ENCODE data around the gene SYNPO.
A peak's percentile ranks its signal among the peaks of the same experiment; 100 is the strongest.

Gene SYNPO

DNA sequence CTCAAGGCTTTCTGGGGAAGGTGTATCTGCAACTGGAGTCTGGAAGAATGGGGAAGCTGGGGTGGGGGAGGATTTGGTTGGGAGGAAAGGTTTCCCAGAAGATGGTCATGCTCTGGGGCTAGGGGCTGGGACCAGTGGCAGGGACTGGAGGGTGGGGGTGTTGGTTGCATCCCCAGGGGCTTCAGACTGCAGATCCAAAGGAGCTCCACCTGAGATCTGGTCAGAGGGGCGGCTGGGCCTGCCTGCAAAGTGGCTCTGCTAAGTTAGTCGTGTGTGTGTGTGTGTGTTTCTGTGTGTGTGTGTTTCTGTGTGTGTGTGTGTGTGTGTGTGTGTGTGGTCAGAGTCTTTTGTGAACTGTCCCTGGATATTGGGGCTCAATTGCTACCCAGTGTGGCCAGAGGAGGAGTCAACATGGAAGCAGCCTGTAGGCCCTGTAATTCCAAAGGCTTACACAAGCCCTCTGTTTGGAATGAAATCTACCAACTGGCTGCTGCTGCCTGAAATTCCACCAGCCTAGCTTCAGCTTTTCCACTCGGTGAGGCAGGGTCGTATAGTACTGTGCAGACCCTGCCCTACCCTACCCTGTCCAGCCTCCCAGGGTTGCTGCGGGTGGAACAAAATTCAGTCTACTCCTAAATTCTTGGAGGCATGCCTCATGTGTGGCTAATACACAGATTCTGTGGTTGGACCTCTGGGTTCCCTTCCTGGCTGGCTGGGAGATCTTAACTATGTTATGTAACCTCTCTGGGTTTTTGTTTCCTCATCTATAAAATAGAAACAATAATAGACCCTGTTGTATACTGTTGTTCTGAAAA is 12.5 kb upstream of the SYNPO start:
- no peak for ATAC-seq
- no peak overlapping the region for H3K27ac Mint-ChIP-seq
- no peaks in the 10 kb centered on the region for H3K9me3 Mint-ChIP-seq
- H3K27me3 Mint-ChIP-seq = peaks cover 34% of the 10 kb centered on the region
- H3K4me1 Mint-ChIP-seq = peaks cover 16% of the 10 kb centered on the region
- no peak overlapping the region for H3K4me3 Mint-ChIP-seq
- DNase-seq = no peak

DNA sequence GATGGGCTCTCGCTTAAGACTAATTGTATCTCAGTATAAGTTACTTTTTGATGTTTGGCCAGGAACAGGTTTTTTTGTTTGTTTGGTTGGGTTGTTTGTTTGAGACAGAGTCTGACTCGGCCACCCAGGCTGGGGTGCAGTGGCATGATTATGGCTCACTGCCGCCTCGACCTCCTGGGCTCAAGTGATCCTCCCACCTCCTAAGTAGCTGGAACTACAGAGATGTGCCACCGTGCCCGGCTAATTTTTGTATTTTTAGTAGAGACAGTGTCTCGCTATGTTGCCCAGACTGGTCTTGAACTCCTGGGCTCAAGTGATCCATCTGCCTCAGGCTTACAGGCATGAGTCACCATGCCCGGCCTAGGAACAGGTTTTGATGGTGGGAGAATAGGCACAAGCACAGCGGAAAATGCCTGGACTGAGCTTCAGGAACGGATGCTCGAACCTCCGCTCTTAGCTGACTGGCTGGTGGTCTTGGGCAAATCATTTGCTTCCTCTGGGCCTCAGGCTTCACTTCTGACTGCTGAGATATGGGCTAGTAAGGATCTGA is 11.4 kb upstream of the SYNPO start:
- peaks cover 6% of the 10 kb centered on the region for H3K4me1 Mint-ChIP-seq
- H3K4me3 Mint-ChIP-seq = no peak overlapping the region
- peaks cover 31% of the 10 kb centered on the region for H3K27me3 Mint-ChIP-seq
- ATAC-seq (no peak), DNase-seq (no peak)
- no peak overlapping the region for H3K27ac Mint-ChIP-seq
- H3K9me3 Mint-ChIP-seq = no peaks in the 10 kb centered on the region

DNA sequence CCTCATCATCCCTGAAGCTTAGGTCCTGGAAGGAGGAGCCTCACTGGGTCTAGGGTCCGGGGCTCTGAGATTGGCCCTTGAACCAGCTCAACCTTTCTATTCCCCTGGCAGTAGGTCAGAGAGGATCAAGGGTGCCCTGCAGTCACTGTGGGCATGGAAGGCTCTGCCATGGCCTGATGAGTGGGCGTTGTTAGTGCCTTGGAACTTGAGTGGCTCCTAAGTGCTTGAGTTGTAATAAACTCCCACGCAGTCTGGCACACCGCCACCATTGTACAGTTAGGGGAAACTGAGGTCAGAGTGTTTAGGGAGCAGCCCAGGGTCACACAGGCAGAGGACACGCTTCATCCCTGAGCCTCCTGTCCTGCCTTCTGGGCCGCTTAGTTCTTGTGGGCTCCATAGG is 10.4 kb upstream of the SYNPO start:
- peaks cover 27% of the 10 kb centered on the region for H3K27me3 Mint-ChIP-seq
- H3K27ac Mint-ChIP-seq = no peak overlapping the region
- ATAC-seq (no peak), DNase-seq (no peak)
- H3K4me3 Mint-ChIP-seq = no peak overlapping the region
- no peaks in the 10 kb centered on the region for H3K9me3 Mint-ChIP-seq
- no peaks in the 10 kb centered on the region for H3K4me1 Mint-ChIP-seq

DNA sequence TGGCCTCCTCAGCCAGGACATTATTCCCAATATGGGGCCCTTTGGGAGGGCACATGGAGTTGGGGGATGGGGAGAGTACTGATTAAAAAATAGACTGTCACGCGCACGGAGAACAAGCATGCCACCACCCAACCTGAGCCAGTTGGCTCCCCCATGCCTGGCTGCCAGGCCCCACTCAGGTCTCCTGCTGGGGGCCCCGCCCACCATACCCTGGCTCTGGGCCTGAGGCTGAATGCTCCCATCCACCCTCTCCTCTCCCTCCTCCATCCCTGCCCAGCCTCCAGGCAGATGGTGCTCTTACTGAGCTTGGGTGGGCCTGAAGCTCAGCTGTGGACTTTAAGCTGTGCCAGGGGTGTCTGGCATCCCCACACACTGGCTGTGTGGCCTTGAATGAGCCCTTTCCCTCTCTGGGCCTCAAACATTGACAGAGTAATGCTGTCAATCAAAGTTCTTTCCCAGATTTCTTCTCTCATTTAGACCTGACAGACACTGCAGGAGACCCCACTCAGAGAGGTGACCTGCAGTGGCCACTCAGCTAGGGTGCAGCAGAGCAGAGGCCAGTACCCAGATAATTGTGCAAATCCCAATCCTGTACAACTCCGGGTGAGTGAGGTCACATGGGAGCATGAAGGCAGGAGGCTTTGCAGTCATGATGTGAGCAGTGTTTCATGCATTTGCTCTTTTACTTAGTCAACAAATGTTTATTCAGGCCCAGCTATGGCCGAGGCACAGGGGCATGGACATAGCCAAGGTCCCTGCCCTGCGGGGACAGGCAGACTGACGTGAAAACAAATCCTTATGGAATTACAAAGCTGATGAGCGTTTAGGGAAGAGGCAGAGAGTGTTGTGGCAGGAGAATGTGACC is 9.8 kb upstream of the SYNPO start:
- DNase-seq (no peak), ATAC-seq (no peak)
- peaks cover 31% of the 10 kb centered on the region for H3K27me3 Mint-ChIP-seq
- no peaks in the 10 kb centered on the region for H3K4me1 Mint-ChIP-seq
- H3K4me3 Mint-ChIP-seq = no peak overlapping the region
- H3K9me3 Mint-ChIP-seq = no peaks in the 10 kb centered on the region
- H3K27ac Mint-ChIP-seq = no peak overlapping the region

DNA sequence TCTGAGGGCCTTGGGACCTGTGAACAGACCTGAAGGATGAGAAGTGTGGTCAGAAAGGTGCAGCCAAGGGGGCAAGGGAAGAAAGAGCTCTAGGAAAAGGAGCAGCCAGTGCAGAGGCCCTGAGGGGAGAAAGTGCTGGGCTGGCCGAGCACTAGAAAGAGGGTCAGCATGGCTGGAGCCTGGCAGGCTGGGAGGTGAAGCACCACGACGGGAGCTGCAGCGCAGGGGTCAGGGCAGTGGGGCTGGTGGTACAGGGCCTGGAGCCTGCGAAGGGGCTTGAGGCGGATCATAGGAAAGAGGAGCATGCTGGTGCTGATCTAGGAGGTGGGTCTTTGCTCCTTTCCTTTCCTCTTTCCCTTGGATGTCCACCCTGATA is 9.1 kb upstream of the SYNPO start:
- ATAC-seq (no peak), DNase-seq (no peak)
- Mint-ChIP-seq H3K9me3 (no peaks in the 10 kb centered on the region), H3K27ac (no peak overlapping the region), H3K4me1 (no peaks in the 10 kb centered on the region), H3K27me3 (peaks cover 30% of the 10 kb centered on the region), H3K4me3 (no peak overlapping the region)

DNA sequence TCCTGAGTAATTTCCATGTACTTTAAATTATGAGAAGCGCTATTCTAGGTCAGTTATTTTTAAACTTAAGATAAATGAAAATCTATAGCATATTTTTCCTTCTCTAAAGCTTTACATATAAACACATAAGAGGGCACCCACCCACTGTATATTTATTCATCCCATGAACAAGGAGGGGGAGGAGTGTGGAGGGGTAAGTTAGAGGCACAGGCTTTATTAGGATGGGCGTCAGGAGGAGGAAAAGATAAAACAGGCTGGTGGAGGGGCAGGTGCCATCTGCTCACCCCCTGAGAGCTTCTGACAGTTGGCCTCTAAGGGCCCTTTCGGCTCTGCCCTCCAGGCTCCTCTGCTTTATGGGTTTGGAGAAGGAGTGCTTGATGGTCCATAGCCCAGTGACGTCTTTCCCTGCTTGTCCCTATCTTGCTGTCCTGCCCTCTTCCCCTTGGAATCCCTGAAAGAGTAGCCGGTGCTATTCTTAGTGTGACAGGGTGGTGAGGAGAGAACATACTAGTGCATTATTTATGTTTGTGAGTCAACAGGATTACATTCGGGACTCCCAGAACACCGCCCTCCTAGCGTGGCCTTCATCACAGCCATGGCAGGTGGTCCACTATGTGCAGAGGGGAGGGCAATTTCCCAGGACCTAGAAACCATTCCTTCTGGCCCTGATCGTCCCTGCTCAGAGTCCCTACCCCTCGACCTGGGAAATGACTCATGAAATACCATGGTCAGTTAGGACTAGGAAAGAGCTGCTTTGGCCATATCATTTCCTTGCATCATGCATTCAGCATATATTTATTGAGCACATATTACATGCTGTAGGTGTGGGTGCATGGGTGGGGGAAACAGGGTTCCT is 7.9 kb upstream of the SYNPO start:
- no peaks in the 10 kb centered on the region for H3K4me1 Mint-ChIP-seq
- H3K27me3 Mint-ChIP-seq = peaks cover 30% of the 10 kb centered on the region
- DNase-seq = no peak
- H3K27ac Mint-ChIP-seq = no peak overlapping the region
- H3K9me3 Mint-ChIP-seq = no peaks in the 10 kb centered on the region
- no peak overlapping the region for H3K4me3 Mint-ChIP-seq
- ATAC-seq = no peak

DNA sequence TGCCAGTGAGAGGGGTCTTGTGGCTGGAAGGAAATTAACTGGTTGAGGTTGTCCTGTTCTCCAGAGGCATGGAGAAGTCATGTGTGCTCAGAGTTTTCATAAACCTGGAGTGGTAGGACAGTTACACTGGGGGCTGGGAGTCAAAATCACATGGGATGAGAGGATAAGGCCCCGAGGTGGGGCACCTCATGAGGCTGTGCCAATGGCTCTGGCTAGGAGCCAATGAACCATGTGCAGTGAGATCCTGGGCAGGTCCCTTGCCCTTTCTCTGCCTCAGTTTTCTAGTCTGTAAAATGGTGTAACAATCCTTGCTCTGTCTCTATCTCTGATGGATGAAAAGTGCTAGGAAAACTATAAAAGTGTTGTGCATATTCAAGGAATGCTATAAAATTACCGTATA is 7.0 kb upstream of the SYNPO start:
- H3K4me3 Mint-ChIP-seq = no peak overlapping the region
- peaks cover 36% of the 10 kb centered on the region for H3K27me3 Mint-ChIP-seq
- H3K27ac Mint-ChIP-seq = no peak overlapping the region

DNA sequence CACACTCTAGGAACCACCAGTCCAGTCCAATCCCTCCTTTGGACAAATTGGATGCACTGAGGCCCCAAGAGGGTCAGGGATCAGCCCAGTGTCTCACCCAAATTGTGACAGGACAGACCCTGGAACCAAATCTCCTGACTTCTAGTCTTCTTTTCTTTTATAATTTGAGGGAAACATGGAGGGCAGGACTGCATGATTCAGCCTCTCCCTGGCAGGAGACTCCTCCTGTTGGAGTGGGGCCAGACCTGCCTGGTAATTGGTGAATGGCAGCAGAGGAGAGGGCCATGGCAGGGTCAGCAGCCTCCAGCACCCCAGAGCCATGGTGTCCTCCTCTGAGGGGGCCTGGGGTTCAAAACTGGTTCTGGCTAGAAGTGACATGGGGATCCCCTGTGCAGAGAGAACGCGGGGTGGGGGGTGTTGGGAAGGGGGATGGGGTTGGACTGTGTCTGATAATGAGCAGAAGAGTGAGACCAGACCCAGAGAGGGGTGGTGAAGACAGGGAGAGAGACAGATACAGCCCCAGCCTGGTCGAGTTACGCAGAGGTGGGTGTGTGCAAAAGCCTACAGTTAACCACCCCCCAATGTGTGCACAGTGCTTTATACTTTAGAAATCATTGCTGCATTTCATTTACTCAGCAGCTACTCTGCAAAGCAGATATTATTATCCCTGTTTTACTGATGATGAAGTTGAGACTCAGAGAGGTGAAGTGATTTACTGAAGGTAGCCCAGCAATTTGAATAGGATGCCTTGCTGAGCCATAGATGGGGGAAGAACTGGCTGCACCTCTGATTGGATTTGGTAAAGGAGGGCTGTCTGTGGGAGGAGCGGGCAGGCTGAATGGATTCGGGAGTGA is 3.8 kb upstream of the SYNPO start:
- H3K4me1 Mint-ChIP-seq = no peaks in the 10 kb centered on the region
- DNase-seq (no peak), ATAC-seq (no peak)
- H3K9me3 Mint-ChIP-seq = no peaks in the 10 kb centered on the region
- H3K4me3 Mint-ChIP-seq = no peak overlapping the region
- H3K27ac Mint-ChIP-seq = peak overlapping the region in 1 of 2 donors; percentile 65
- peaks cover 37% of the 10 kb centered on the region for H3K27me3 Mint-ChIP-seq

More for the DNA sequence above, 7.0 kb upstream of the SYNPO start:
- ATAC-seq = no peak
- DNase-seq = no peak
- no peaks in the 10 kb centered on the region for H3K4me1 Mint-ChIP-seq
- H3K9me3 Mint-ChIP-seq = no peaks in the 10 kb centered on the region

DNA sequence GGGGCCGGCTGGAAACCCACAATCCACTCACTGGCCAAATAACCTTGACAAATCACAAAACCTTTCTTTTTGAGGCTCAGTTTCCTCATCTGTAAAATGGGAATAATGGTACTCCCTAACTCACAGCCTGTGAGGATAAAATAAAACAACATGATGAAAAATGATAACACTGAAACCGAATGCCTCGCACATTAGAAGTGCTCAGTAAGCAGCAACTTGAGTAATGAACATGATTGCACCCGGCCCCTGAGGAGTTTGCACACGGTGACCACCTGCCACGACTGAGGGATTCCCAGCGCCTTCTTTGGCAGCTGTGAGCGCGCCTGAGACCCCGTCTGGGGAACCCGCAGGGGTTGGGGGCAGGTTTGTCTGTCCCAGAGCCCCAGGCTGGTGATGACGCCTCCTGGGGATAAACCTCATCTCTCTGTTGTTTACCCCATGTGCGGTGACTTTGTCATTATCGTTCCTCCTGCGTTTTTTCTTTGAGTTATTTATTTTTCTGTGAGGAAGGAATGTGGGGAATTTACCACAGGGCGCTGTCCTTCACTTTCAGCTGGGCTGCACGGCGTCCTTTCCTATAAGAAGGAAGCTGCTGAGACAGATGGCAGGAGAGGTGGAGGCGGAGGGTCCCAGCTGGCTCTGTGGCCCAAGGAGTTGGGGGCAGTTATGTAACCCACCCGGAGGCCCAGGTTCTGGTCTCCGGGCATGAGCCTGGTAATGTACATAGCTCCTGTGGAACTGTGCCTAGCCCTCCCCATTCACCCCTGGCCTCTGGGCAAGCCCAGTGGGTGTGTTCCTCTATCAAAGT is 3.0 kb upstream of the SYNPO start:
- ATAC-seq (no peak), DNase-seq (no peak)
- no peaks in the 10 kb centered on the region for H3K4me1 Mint-ChIP-seq
- no peak overlapping the region for H3K4me3 Mint-ChIP-seq
- peaks cover 37% of the 10 kb centered on the region for H3K27me3 Mint-ChIP-seq
- no peak overlapping the region for H3K27ac Mint-ChIP-seq
- H3K9me3 Mint-ChIP-seq = no peaks in the 10 kb centered on the region

DNA sequence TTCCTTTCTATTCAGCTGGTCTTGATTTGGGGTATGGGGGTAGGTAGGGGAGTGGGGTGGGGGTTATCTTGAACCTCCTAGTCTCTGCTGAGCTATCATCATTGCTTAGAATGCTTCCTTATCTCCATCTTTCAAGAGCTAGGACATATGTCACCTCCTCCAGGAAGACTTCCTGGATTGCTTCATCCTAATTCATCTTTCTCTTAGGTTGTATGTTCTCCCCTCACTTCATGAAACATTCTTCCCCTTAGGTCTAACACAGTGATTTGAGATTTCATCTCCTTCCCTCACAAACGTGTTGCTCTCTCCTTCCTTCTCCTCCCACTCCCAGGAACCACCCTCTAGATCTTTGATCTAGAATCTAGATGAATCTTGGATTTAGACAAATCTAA is 2.4 kb upstream of the SYNPO start:
- DNase-seq (no peak), ATAC-seq (no peak)
- H3K27me3 Mint-ChIP-seq = peaks cover 37% of the 10 kb centered on the region
- peak overlapping the region in 1 of 2 donors; percentile 78 for H3K27ac Mint-ChIP-seq
- H3K4me3 Mint-ChIP-seq = no peak overlapping the region
- no peaks in the 10 kb centered on the region for H3K4me1 Mint-ChIP-seq
- no peaks in the 10 kb centered on the region for H3K9me3 Mint-ChIP-seq

DNA sequence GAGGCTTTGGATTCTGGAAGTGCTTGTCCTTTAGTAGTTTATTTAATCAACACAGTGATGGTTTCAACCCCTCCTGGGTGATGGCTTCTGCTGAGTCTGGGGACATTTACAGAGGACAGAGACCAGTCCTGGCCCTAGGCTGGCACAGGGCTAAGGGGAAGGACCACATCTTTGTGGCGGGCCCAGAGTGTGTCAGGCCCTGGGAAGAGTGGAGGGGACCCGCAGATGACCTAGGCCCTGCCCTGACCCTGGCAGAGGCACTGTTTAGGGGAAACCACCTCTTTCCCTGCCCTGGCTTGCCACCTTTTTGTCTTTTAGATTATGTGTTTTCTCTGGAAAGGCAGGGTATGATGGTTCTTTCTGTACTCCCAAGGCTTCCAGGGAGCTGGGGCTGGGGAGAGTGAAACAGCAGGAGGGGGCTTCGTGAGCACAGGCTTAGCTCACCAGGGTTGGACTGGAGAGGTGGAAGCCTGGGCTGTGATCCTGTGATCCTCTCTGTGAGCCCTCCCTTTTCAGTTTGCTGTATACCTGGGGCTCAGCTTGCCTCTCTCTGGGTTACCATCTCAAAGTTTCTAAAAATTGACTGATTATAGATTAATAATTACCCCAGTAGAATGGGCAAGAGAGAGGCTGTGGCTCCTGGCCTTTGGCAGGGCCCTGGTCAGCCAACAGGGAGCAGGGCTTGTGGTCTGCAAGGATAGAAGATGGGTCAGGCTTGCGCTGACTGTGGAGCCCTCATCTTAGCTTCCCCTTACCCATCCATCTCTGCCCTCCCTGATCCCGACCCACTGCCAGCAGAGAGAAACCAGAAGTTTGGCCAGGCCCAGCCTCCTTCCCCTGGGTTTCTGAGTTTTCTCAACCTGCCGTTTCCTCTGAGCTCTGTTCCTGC is 1.7 kb upstream of the SYNPO start:
- Mint-ChIP-seq H3K27ac (no peak overlapping the region), H3K4me3 (no peak overlapping the region), H3K27me3 (peaks cover 37% of the 10 kb centered on the region), H3K4me1 (no peaks in the 10 kb centered on the region), H3K9me3 (no peaks in the 10 kb centered on the region)
- DNase-seq (no peak), ATAC-seq (no peak)

DNA sequence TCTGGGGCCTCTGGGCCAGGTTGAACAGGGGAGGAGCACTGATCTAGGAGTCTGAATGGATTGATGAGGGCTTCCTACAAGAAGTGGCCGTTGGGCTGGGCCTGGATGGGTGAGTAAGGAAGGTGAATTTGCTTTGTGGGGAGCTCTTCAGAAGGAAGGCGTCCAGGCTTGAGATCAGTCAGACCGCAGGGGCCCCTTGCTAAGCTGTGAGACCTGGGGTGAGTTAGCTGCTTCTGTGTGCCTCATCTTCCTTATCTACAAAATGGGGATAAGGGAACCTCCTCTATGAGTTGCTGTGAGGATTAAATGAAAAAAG is 1.1 kb upstream of the SYNPO start:
- H3K4me3 Mint-ChIP-seq = no peak overlapping the region
- no peaks in the 10 kb centered on the region for H3K9me3 Mint-ChIP-seq
- no peaks in the 10 kb centered on the region for H3K4me1 Mint-ChIP-seq
- peaks cover 38% of the 10 kb centered on the region for H3K27me3 Mint-ChIP-seq
- H3K27ac Mint-ChIP-seq = no peak overlapping the region
- DNase-seq = no peak
- ATAC-seq = no peak

DNA sequence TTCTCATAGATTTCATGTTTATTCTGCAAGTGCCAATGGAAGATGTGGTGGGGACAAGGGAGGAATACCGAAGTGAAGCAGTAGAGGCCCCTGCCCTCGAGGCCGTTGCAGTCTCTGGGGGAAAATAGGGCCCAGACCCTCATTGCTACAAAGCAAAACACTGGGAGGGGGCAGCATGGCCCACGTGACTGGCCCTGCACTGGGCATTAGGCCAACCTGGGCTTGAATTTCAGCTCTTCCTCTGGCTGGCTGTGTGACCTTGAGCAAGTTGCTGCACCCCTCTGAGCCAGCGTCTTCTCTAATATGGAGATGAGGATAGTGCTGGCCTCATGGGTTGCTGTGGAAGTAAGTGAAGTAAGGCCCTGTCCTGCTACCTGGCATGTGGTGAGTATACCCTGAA is 709 bp upstream of the SYNPO start:
- no peaks in the 10 kb centered on the region for H3K4me1 Mint-ChIP-seq
- ATAC-seq (no peak), DNase-seq (no peak)
- no peaks in the 10 kb centered on the region for H3K9me3 Mint-ChIP-seq
- H3K4me3 Mint-ChIP-seq = no peak overlapping the region
- no peak overlapping the region for H3K27ac Mint-ChIP-seq
- peaks cover 42% of the 10 kb centered on the region for H3K27me3 Mint-ChIP-seq

Measured in stimulated activated naive CD8-positive, alpha-beta T cell treated with anti-CD3 and anti-CD28 coated beads, Interleukin-15, amount 100 ng/mL, for 72 hours (primary cell).